Endodermal cell (in vitro differentiated cells): ENCODE measurements around the gene INO80C. TPM values are rescaled to one million over a fixed set of nuclear protein-coding genes. Genes with fewer than 3 reads are reported as not detected.

Experiments used
- DNase-seq: peaks from one replicate; pipeline ENCODE4 v3.0.0-alpha.2; 2017
- H3K27ac ChIP-seq: 2 replicates; pipeline ENCODE4 v1.5.1; 2013; ENCODE audit warnings: mild to moderate bottlenecking, low read depth, low read length, moderate library complexity
- H3K27me3 ChIP-seq: 2 replicates; pipeline ENCODE4 v1.6.1; 2013; ENCODE audit warnings: mild to moderate bottlenecking, low read length, moderate library complexity; ENCODE audit not compliant: insufficient read depth, control insufficient read depth, poor library complexity, severe bottlenecking
- H3K36me3 ChIP-seq: 2 replicates; pipeline ENCODE4 v1.7.0; 2013; ENCODE audit warnings: mild to moderate bottlenecking, low read length, moderate library complexity; ENCODE audit not compliant: control insufficient read depth, insufficient read depth
- H3K4me1 ChIP-seq: one replicate; pipeline ENCODE4 v1.7.0; 2013; ENCODE audit warnings: low read length; ENCODE audit not compliant: control insufficient read depth, insufficient read depth
- H3K4me3 ChIP-seq: 2 replicates; pipeline ENCODE4 v1.5.1; 2013; ENCODE audit warnings: mild to moderate bottlenecking, low read length, moderate library complexity
- H3K9ac ChIP-seq: 2 replicates; pipeline ENCODE4 v1.6.1; 2013; ENCODE audit warnings: mild to moderate bottlenecking, low read length, moderate library complexity; ENCODE audit not compliant: poor library complexity, severe bottlenecking; ENCODE audit errors: extremely low read depth
- H3K9me3 ChIP-seq: 2 replicates; pipeline ENCODE4 v1.6.1; 2013; ENCODE audit warnings: mild to moderate bottlenecking, low read length, moderate library complexity; ENCODE audit not compliant: control insufficient read depth
- H3K27ac Mint-ChIP-seq: 2 replicates; pipeline ENCODE4 v1.8.0; 2020; ENCODE audit warnings: mixed read lengths
- H3K27me3 Mint-ChIP-seq: 2 replicates; pipeline ENCODE4 v1.8.0; 2021; ENCODE audit warnings: mild to moderate bottlenecking, mixed read lengths; ENCODE audit not compliant: insufficient read depth
- H3K36me3 Mint-ChIP-seq: 2 replicates; pipeline ENCODE4 v1.8.0; 2020; ENCODE audit warnings: low read depth, mixed read lengths
- H3K4me1 Mint-ChIP-seq: 2 replicates; pipeline ENCODE4 v1.8.0; 2020; ENCODE audit warnings: mixed read lengths
- H3K4me3 Mint-ChIP-seq: 2 replicates; pipeline ENCODE4 v1.8.0; 2020; ENCODE audit warnings: mild to moderate bottlenecking, moderate library complexity, mixed read lengths
- H3K9me3 Mint-ChIP-seq: 2 replicates; pipeline ENCODE4 v1.8.0; 2020; ENCODE audit warnings: mild to moderate bottlenecking, mixed read lengths
- WGBS, 2 experiments: methylation state at CpG; one replicate each; pipeline versions ENCODE4 v1.1.5 to v1.1.7; 2013; ENCODE audit warnings: missing lambda C conversion rate in 2 of 2, mixed read lengths in 1 of 2; ENCODE audit not compliant: insufficient coverage in 1 of 2, insufficient read length in 1 of 2; 5-methylcytosine and 5-hydroxymethylcytosine counted together
- total RNA-seq, 2 donors: library from RNA; stranded (reverse); fragmentation: NEBNext Ultra II Directional in 1 of 2; extraction: Animal tissue kit (Norgen Biotek cat#: 25700) in 1 of 2; gene quantifications; 2 replicates in 1 of 2; 3 replicates in 1 of 2; pipeline ENCODE4 v1.2.1, GENCODE V29; 2021
- TF ChIP-seq, protein P1 (sequence below): fragments of 200-600 bp; sonication (generic); conservative IDR thresholded peaks from 2 replicates; pipeline ENCODE4 v1.5.0; 2021; ENCODE audit warnings: antibody characterized with exemption, mild to moderate bottlenecking

The INO80C gene
- total RNA-seq, 2 donors from 2014 or later = 31.1 to 31.9 TPM

DNA sequence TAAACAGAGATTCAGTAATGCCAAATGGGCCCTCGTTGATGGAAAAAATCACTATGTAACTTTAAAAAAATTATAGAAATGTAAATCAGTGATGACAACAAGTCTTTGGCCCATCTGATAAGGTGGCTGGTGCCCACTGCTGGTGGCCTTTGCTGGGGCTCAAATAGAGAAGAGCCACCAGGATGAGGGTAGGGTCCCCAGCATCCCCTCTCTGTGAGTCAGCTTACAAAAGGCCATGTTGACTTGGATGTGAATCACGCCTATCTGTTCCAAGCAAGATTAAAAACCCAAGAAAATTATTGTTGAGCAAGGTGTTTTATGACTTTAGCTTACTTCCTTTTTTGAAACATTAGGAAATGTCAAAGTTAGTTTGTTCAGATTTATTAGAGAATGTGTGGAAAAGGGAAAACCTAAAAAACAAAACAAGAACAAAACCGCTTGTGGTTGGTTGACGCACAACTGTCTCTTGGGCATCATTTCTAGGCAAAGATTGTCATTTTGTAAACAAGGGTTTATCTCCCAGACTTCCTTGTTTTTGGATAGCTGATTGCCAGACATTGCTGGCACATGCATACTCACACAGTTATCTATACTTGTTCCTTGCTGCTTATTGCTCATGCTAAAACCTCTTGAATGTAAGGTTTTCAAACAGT, 66.9 kb downstream of the INO80C start:
- no peaks in the 10 kb centered on the region for H3K36me3 ChIP-seq
- H3K9me3 ChIP-seq = peaks cover 5% of the 10 kb centered on the region
- Mint-ChIP-seq H3K4me3 (no peak overlapping the region), H3K36me3 (no peaks in the 10 kb centered on the region), H3K27me3 (no peaks in the 10 kb centered on the region), H3K4me1 (peaks cover 5% of the 10 kb centered on the region), H3K9me3 (no peaks in the 10 kb centered on the region), H3K27ac (no peak overlapping the region)
- 90 to 100% methylated on average over 3 to 4 of the region's 4 CpGs for whole genome bisulfite sequencing, 2 experiments
- H3K27me3 ChIP-seq = no peaks in the 10 kb centered on the region
- TF ChIP-seq, protein P1, sequence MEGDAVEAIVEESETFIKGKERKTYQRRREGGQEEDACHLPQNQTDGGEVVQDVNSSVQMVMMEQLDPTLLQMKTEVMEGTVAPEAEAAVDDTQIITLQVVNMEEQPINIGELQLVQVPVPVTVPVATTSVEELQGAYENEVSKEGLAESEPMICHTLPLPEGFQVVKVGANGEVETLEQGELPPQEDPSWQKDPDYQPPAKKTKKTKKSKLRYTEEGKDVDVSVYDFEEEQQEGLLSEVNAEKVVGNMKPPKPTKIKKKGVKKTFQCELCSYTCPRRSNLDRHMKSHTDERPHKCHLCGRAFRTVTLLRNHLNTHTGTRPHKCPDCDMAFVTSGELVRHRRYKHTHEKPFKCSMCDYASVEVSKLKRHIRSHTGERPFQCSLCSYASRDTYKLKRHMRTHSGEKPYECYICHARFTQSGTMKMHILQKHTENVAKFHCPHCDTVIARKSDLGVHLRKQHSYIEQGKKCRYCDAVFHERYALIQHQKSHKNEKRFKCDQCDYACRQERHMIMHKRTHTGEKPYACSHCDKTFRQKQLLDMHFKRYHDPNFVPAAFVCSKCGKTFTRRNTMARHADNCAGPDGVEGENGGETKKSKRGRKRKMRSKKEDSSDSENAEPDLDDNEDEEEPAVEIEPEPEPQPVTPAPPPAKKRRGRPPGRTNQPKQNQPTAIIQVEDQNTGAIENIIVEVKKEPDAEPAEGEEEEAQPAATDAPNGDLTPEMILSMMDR = no peak
- DNase-seq = no peak
- H3K27ac ChIP-seq = no peak overlapping the region
- no peak overlapping the region for H3K4me3 ChIP-seq
- no peak overlapping the region for H3K9ac ChIP-seq
- no peaks in the 10 kb centered on the region for H3K4me1 ChIP-seq

DNA sequence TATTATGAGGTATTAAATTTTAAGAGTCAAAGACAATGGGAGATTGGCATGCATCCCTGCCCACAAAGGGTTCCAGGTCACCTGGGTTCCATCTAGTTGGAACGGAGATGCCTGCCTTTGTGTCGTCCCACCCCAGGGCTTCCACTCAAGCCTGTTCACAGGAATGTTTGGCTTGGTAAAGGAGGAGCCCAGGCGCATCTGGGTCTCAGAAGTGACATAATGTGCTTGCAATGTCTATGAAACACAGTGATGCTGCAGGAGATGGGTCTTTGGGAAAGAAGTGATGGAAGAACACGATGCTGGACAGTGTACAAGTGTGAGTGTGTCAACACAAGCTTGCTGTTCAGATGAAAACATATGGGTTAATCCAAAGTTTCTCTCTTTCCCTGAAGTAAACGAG, 71.0 kb downstream of the INO80C start:
- Mint-ChIP-seq H3K4me1 (peaks cover 18% of the 10 kb centered on the region), H3K4me3 (no peak overlapping the region), H3K27me3 (no peaks in the 10 kb centered on the region), H3K9me3 (no peaks in the 10 kb centered on the region), H3K36me3 (no peaks in the 10 kb centered on the region), H3K27ac (no peak overlapping the region)
- no peak overlapping the region for H3K4me3 ChIP-seq
- no peaks in the 10 kb centered on the region for H3K9me3 ChIP-seq
- 89 to 91% methylated on average over 4 to 5 of the region's 5 CpGs for WGBS, 2 experiments
- H3K27me3 ChIP-seq = no peaks in the 10 kb centered on the region
- peaks cover 4% of the 10 kb centered on the region for H3K4me1 ChIP-seq
- no peaks in the 10 kb centered on the region for H3K36me3 ChIP-seq
- no peak overlapping the region for H3K27ac ChIP-seq
- no peak overlapping the region for H3K9ac ChIP-seq
- TF ChIP-seq, protein P1 = no peak
- DNase-seq = no peak

DNA sequence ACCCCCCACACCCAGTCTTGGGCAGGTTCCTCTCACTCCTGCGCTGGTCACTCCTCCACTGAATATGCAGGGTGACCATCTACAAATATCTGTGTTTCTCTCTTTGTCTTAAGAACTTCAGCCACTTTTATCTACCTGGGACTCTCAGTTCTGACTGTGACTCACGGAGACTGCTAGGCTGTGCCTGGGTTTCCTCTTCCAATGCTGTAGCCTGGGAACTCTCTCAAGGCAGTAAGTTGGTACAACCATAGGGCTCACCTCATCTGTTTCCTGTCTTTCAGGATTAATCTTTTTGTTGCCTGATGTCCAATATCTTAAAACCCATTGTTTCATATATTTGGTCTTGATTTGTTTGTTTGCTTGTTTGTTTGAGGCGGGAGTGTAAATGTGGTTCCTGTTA, 73.4 kb downstream of the INO80C start:
- Histone ChIP-seq H3K4me1 (peaks cover 4% of the 10 kb centered on the region), H3K9me3 (peaks cover 5% of the 10 kb centered on the region), H3K9ac (no peak overlapping the region), H3K4me3 (no peak overlapping the region), H3K27ac (no peak overlapping the region), H3K36me3 (no peaks in the 10 kb centered on the region), H3K27me3 (no peaks in the 10 kb centered on the region)
- peaks cover 18% of the 10 kb centered on the region for H3K4me1 Mint-ChIP-seq
- no peak overlapping the region for H3K27ac Mint-ChIP-seq
- DNase-seq = no peak
- H3K27me3 Mint-ChIP-seq = no peaks in the 10 kb centered on the region
- no peaks in the 10 kb centered on the region for H3K36me3 Mint-ChIP-seq
- H3K9me3 Mint-ChIP-seq = no peaks in the 10 kb centered on the region
- TF ChIP-seq, protein P1 = no peak
- H3K4me3 Mint-ChIP-seq = no peak overlapping the region
- WGBS, 2 experiments = 81 to 83% methylated on average over 2 to 3 of the region's 3 CpGs
